H9 (cell line): Measurements from ENCODE around the gene CHMP4B. TPM values are rescaled to one million over a fixed set of nuclear protein-coding genes. Genes with fewer than 3 reads are reported as not detected.

Experiments used
- DNase-seq: peaks from one replicate; pipeline ENCODE4 v3.0.0-alpha.2; 2017
- H2AFZ ChIP-seq: one replicate; pipeline ENCODE4 v1.6.1; 2013; ENCODE audit warnings: mild to moderate bottlenecking, low read length, control low read depth, moderate library complexity
- H2AK5ac ChIP-seq: 2 replicates; pipeline ENCODE4 v1.6.1; 2013; ENCODE audit warnings: low read length, control low read depth, mixed read lengths; ENCODE audit not compliant: insufficient read length
- H2BK120ac ChIP-seq: one replicate; pipeline ENCODE4 v1.6.1; 2013; ENCODE audit warnings: low read depth, mild to moderate bottlenecking, low read length, control low read depth, inconsistent platforms; ENCODE audit not compliant: poor library complexity, severe bottlenecking
- H2BK12ac ChIP-seq: 2 replicates; pipeline ENCODE4 v1.6.1; 2013; ENCODE audit warnings: low read length, control low read depth, mixed read lengths, low read depth; ENCODE audit not compliant: insufficient read length
- H2BK15ac ChIP-seq: 2 replicates; pipeline ENCODE4 v1.6.1; 2013; ENCODE audit warnings: low read depth, low read length, control low read depth
- H2BK20ac ChIP-seq: one replicate; pipeline ENCODE4 v1.6.1; 2013; ENCODE audit warnings: low read depth, mild to moderate bottlenecking, low read length, control low read depth, inconsistent platforms; ENCODE audit not compliant: poor library complexity, severe bottlenecking
- H2BK5ac ChIP-seq: 2 replicates; pipeline ENCODE4 v1.6.1; 2013; ENCODE audit warnings: low read length, control low read depth, mixed read lengths; ENCODE audit not compliant: insufficient read length
- H3K14ac ChIP-seq: 2 replicates; pipeline ENCODE4 v1.6.1; 2013; ENCODE audit warnings: low read length, control low read depth; ENCODE audit not compliant: insufficient read depth
- H3K18ac ChIP-seq: 2 replicates; pipeline ENCODE4 v1.6.1; 2013; ENCODE audit warnings: low read depth, mild to moderate bottlenecking, mixed read lengths, low read length, control low read depth; ENCODE audit not compliant: insufficient read length
- H3K23ac ChIP-seq: 2 replicates; pipeline ENCODE4 v1.6.1; 2013; ENCODE audit warnings: low read length, control low read depth, mixed read lengths, low read depth; ENCODE audit not compliant: insufficient read length
- H3K23me2 ChIP-seq: 2 replicates; pipeline ENCODE4 v1.6.1; 2013; ENCODE audit warnings: low read depth, mild to moderate bottlenecking, mixed read lengths, low read length, control low read depth; ENCODE audit not compliant: insufficient read length, poor library complexity, severe bottlenecking
- H3K27ac ChIP-seq: 2 replicates; pipeline ENCODE4 v1.5.1; 2013; ENCODE audit warnings: low read length, control low read depth, mixed read lengths, low read depth; ENCODE audit not compliant: insufficient read length
- H3K27me3 ChIP-seq: 2 replicates; pipeline ENCODE4 v1.6.1; 2013; ENCODE audit warnings: low read length, control low read depth, inconsistent platforms; ENCODE audit not compliant: insufficient read depth
- H3K4ac ChIP-seq: 2 replicates; pipeline ENCODE4 v1.6.1; 2013; ENCODE audit warnings: low read depth, mild to moderate bottlenecking, control low read depth, inconsistent platforms, low read length, moderate library complexity
- H3K4me1 ChIP-seq: 2 replicates; pipeline ENCODE4 v1.6.1; 2013; ENCODE audit warnings: low read length, control low read depth, inconsistent platforms; ENCODE audit not compliant: insufficient read depth
- H3K4me2 ChIP-seq: 2 replicates; pipeline ENCODE4 v1.6.1; 2013; ENCODE audit warnings: low read length, control low read depth, mixed read lengths; ENCODE audit not compliant: insufficient read length, insufficient read depth
- H3K56ac ChIP-seq: 2 replicates; pipeline ENCODE4 v1.6.1; 2013; ENCODE audit warnings: low read depth, mild to moderate bottlenecking, mixed read lengths, low read length, control low read depth; ENCODE audit not compliant: insufficient read length
- H3K79me1 ChIP-seq: 2 replicates; pipeline ENCODE4 v1.6.1; 2013; ENCODE audit warnings: low read depth, mild to moderate bottlenecking, moderate library complexity, low read length, control low read depth, inconsistent platforms; ENCODE audit not compliant: insufficient read depth, poor library complexity, severe bottlenecking
- H3K79me2 ChIP-seq: 2 replicates; pipeline ENCODE4 v1.6.1; 2013; ENCODE audit warnings: low read length, control low read depth, inconsistent platforms; ENCODE audit not compliant: insufficient read depth
- H3K9ac ChIP-seq: 2 replicates; pipeline ENCODE4 v1.6.1; 2013; ENCODE audit warnings: low read length, control low read depth, mixed read lengths; ENCODE audit not compliant: insufficient read length; ENCODE audit errors: extremely low read depth
- H3K9me3 ChIP-seq: one replicate; pipeline ENCODE4 v1.6.1; 2013; ENCODE audit warnings: low read depth, low read length, inconsistent platforms; ENCODE audit not compliant: control insufficient read depth
- H3T11ph ChIP-seq: one replicate; pipeline ENCODE4 v1.6.1; 2013; ENCODE audit warnings: mild to moderate bottlenecking, low read length, control low read depth, inconsistent platforms
- H4K20me1 ChIP-seq: one replicate; pipeline ENCODE4 v1.6.1; 2013; ENCODE audit not compliant: control insufficient read depth, insufficient read length, insufficient read depth
- H4K5ac ChIP-seq: 2 replicates; pipeline ENCODE4 v1.6.1; 2013; ENCODE audit warnings: low read depth, mild to moderate bottlenecking, mixed read lengths, low read length, control low read depth; ENCODE audit not compliant: insufficient read length
- H4K8ac ChIP-seq: replicated peaks from 2 replicates; pipeline ENCODE4 v1.6.1; 2013; ENCODE audit warnings: low read length, control low read depth, mixed read lengths, low read depth; ENCODE audit not compliant: insufficient read length
- H4K91ac ChIP-seq: 2 replicates; pipeline ENCODE4 v1.6.1; 2013; ENCODE audit warnings: low read depth, mild to moderate bottlenecking, moderate library complexity, mixed read lengths, low read length, control low read depth; ENCODE audit not compliant: insufficient read length
- H3K27ac Mint-ChIP-seq, 3 experiments: 2 replicates in 2 of 3; 3 replicates in 1 of 3; pipeline ENCODE4 v1.8.0; 2020 to 2021; ENCODE audit warnings: mixed read lengths in 3 of 3, mild to moderate bottlenecking in 1 of 3, moderate library complexity in 1 of 3
- H3K27me3 Mint-ChIP-seq: 2 replicates; pipeline ENCODE4 v1.8.0; 2021; ENCODE audit warnings: low read depth, mild to moderate bottlenecking, moderate library complexity, mixed read lengths
- H3K36me3 Mint-ChIP-seq, 3 experiments: 2 replicates in 2 of 3; 3 replicates in 1 of 3; pipeline ENCODE4 v1.8.0; 2020 to 2021; ENCODE audit warnings: low read depth in 3 of 3, mixed read lengths in 3 of 3; ENCODE audit not compliant: insufficient read depth in 1 of 3
- H3K4me1 Mint-ChIP-seq, 2 experiments: 2 replicates each; pipeline ENCODE4 v1.8.0; 2020; ENCODE audit warnings: mixed read lengths in 2 of 2
- H3K4me3 Mint-ChIP-seq, 2 experiments: 2 replicates in 1 of 2; 3 replicates in 1 of 2; pipeline ENCODE4 v1.8.0; 2020 to 2021; ENCODE audit warnings: mild to moderate bottlenecking in 2 of 2, mixed read lengths in 2 of 2, moderate library complexity in 1 of 2
- H3K9me3 Mint-ChIP-seq, 2 experiments: 2 replicates in 1 of 2; 3 replicates in 1 of 2; pipeline ENCODE4 v1.8.0; 2020; ENCODE audit warnings: mild to moderate bottlenecking in 2 of 2, mixed read lengths in 2 of 2, moderate library complexity in 1 of 2
- CTCF ChIP-seq: fragments of 200-600 bp; sonication (generic); conservative IDR thresholded peaks from 3 replicates; pipeline ENCODE4 v1.8.0; 2021; ENCODE audit warnings: antibody characterized with exemption, mild to moderate bottlenecking
- WGBS: extraction: QIAGEN DNeasy Blood & Tissue Kit; methylation state at CpG from one replicate; pipeline ENCODE4 v1.1.7; 2013; ENCODE audit warnings: missing lambda C conversion rate, low lambda C conversion rate, mixed read lengths; ENCODE audit not compliant: insufficient read length; ENCODE audit errors: extremely low coverage; 5-methylcytosine and 5-hydroxymethylcytosine counted together
- total RNA-seq: library from RNA; stranded (reverse); gene quantifications from 2 replicates; pipeline ENCODE4 v1.2.1, GENCODE V29; 2021

CHMP4B gene
- total RNA-seq, 1 experiment from 2014 or later = 94.9 TPM

- no peak overlapping the region for H3K18ac ChIP-seq
- Mint-ChIP-seq H3K4me1 (peaks cover 13% of the 10 kb centered on the region in 2 experiments), H3K36me3 (no peaks in the 10 kb centered on the region), H3K27me3 (no peaks in the 10 kb centered on the region), H3K27ac (no peak overlapping the region), H3K9me3 (no peaks in the 10 kb centered on the region; a peak in 1 of 5 replicates), H3K4me3 (no peak overlapping the region)
- no peaks in the 10 kb centered on the region for H3K79me1 ChIP-seq
- no peak overlapping the region for H3K23ac ChIP-seq
- no peak overlapping the region for H2BK20ac ChIP-seq
- H4K8ac ChIP-seq = no peak overlapping the region
- WGBS = no CpG with 5 or more reads among the region's 3 CpGs
- no peak overlapping the region for H3K9ac ChIP-seq
- no peaks in the 10 kb centered on the region for H4K20me1 ChIP-seq
- no peak overlapping the region for H3K27ac ChIP-seq
- no peak overlapping the region for H4K5ac ChIP-seq
- no peak overlapping the region for H4K91ac ChIP-seq
- H3K79me2 ChIP-seq = peaks cover 2% of the 10 kb centered on the region; the same call in 1 of the 2 replicates
- H2BK120ac ChIP-seq = no peak overlapping the region
- H2BK5ac ChIP-seq = no peak overlapping the region
- H3T11ph ChIP-seq = no peak overlapping the region
- no peak overlapping the region for H3K56ac ChIP-seq
- TF ChIP-seq CTCF = no peak
- H3K4me1 ChIP-seq = no peaks in the 10 kb centered on the region
- no peak overlapping the region for H2BK15ac ChIP-seq
- no peak overlapping the region for H3K4me2 ChIP-seq
- H3K9me3 ChIP-seq = no peaks in the 10 kb centered on the region
- no peaks in the 10 kb centered on the region for H3K27me3 ChIP-seq
- no peak overlapping the region for H3K14ac ChIP-seq
- H3K23me2 ChIP-seq = peaks cover 13% of the 10 kb centered on the region
- no peak overlapping the region for H3K4ac ChIP-seq
- H2BK12ac ChIP-seq = no peak overlapping the region
- H2AFZ ChIP-seq = no peak overlapping the region
- no peak overlapping the region for H2AK5ac ChIP-seq
- no peak for DNase-seq
Measured at GRCh38 chr20:33808388-33808787, 2.8 kb upstream of the CHMP4B start.
